Psoas muscle (tissue), 8 donors: ENCODE data around the gene ROBO2. TPM values are rescaled to one million over a fixed set of nuclear protein-coding genes. Genes with fewer than 3 reads are reported as not detected.

Source experiments
- ATAC-seq, 4 donors: fragments of 200-7000 bp; cut with Tn5 transposase; one replicate each; pipeline ENCODE4 v1.9.1; 2020; ENCODE audit warnings: moderate library complexity in 3 of 4, mild to moderate bottlenecking in 2 of 4
- DNase-seq, 2 donors: peaks; one replicate each; pipeline ENCODE4 v3.0.0-alpha.2; 2020
- H3K27ac ChIP-seq: fragments of 200-600 bp; one replicate; pipeline ENCODE4 v1.8.0; 2022
- H3K27me3 ChIP-seq, 3 donors: fragments of 200-600 bp in 1 of 3; one replicate each; pipeline versions ENCODE4 v1.6.1 to v1.8.0; 2013 to 2022; ENCODE audit warnings: low read length in 2 of 3, mild to moderate bottlenecking in 2 of 3, moderate library complexity in 1 of 3; ENCODE audit not compliant: insufficient read depth in 3 of 3
- H3K36me3 ChIP-seq, 2 donors: fragments of 200-600 bp in 1 of 2; one replicate each; pipeline versions ENCODE4 v1.6.1 to v1.8.0; 2013 to 2022; ENCODE audit warnings: low read depth in 1 of 2, mild to moderate bottlenecking in 1 of 2, moderate library complexity in 1 of 2; ENCODE audit not compliant: insufficient read depth in 1 of 2
- H3K4me1 ChIP-seq: fragments of 200-600 bp; one replicate; pipeline ENCODE4 v1.8.0; 2022
- H3K4me3 ChIP-seq: fragments of 200-600 bp; one replicate; pipeline ENCODE4 v1.8.0; 2022; ENCODE audit warnings: mild to moderate bottlenecking
- H3K9me3 ChIP-seq: fragments of 200-600 bp; one replicate; pipeline ENCODE4 v1.8.0; 2022
- WGBS, 3 donors: extraction: QIAGEN DNeasy Blood & Tissue Kit; methylation state at CpG; one replicate each; pipeline versions ENCODE4 v1.1.6 to v1.1.7; 2013; 5-methylcytosine and 5-hydroxymethylcytosine counted together
- intact Hi-C, 2 donors: fragments of 100-400 bp; cut with DNase I; formaldehyde crosslinking; loops; one replicate each; pipeline versions ENCODE4 v1.11.0 to v1.14.2; 2022
- polyA plus RNA-seq, 3 donors: library from polyadenylated mRNA; stranded (reverse); fragments of 200-250 nt; gene quantifications; one replicate each; pipeline ENCODE4 v1.2.3, GENCODE V29; 2013
- total RNA-seq, 4 donors: library from RNA; stranded (reverse); fragmentation: NEBNext Ultra II Directional in 2 of 4; extraction: Animal tissue kit (Norgen Biotek cat#: 25700) in 2 of 4; gene quantifications; one replicate each; pipeline versions ENCODE4 v1.2.1 to v1.2.4, GENCODE V29; 2021 to 2023
- TF ChIP-seq, protein P1 (sequence below): fragments of 200-600 bp; IDR thresholded peaks from one replicate; pipeline ENCODE4 v1.8.0; 2022; ENCODE audit warnings: antibody characterized with exemption
- donor health status: healthy with polysubstance abuse.
- donor health status: DM: no; HTN: no; CAD: no; lungs with moderate emphysema.
- donor health status: Bipolar disorder and iron deficiency.
- donor health status: healthy.
- donor health status: DM: yes; HTN: yes; CAD: no.
- donor health status: DM: no; HTN: no; CAD: no.
- donor health status: DM: no; HTN: no; CAD: no.
- donor health status: DM: yes; HTN: yes; CAD: no.

The ROBO2 gene
- total and polyA plus RNA-seq, 7 donors, result 0.03 to 0.39 (median 0.09) TPM; not detected in 1

DNA sequence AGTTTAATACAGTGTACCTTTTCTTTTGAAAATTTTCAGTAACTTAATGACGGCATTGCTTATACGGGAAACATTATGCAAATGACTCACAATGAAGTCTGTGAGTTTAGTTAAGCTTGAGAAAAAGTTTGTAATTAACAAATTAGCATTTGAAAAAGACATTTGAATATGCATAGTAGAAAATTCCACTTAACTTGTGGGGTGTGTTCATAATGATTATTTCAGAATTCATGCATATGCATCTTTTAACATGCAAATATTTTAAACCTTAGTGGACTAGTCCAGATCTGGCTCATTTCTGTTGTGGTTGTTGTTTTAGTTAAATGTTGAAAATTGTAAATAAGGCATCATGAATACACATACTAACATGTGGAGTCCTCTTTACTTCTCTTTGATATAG is 239.4 kb downstream of the ROBO2 start:
- Histone ChIP-seq H3K4me1 (no peaks in the 10 kb centered on the region), H3K36me3 (no peaks in the 10 kb centered on the region), H3K9me3 (no peaks in the 10 kb centered on the region), H3K27ac (no peak overlapping the region), H3K4me3 (no peak overlapping the region), H3K27me3 (no peaks in the 10 kb centered on the region)
- 85 to 89% (median 85%) methylated on average over 2 of the region's 2 CpGs for WGBS, 3 donors
- ATAC-seq (no peak), DNase-seq (no peak)
- TF ChIP-seq, protein P1, sequence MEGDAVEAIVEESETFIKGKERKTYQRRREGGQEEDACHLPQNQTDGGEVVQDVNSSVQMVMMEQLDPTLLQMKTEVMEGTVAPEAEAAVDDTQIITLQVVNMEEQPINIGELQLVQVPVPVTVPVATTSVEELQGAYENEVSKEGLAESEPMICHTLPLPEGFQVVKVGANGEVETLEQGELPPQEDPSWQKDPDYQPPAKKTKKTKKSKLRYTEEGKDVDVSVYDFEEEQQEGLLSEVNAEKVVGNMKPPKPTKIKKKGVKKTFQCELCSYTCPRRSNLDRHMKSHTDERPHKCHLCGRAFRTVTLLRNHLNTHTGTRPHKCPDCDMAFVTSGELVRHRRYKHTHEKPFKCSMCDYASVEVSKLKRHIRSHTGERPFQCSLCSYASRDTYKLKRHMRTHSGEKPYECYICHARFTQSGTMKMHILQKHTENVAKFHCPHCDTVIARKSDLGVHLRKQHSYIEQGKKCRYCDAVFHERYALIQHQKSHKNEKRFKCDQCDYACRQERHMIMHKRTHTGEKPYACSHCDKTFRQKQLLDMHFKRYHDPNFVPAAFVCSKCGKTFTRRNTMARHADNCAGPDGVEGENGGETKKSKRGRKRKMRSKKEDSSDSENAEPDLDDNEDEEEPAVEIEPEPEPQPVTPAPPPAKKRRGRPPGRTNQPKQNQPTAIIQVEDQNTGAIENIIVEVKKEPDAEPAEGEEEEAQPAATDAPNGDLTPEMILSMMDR, result no peak
- intact Hi-C loops, result no loop called here

DNA sequence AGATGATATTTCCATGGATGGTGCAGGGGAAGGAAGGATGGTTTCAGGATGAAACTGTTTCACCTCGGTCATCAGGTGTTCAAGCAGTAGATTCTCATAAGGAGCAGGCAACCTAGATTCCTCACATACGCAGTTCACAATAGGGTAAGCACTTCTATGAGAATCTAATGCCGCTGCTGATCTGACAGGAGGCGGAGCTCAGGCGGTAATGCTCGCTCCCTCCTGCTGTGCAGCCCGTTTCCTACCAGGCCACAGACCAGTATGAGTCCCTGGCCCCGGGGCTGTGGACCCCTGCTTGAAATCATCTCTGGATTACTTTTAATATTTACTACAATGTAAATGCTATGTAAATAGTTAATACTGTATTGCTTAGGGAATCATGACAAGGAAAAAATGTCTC is 241.8 kb downstream of the ROBO2 start:
- TF ChIP-seq, protein P1, result no peak
- Histone ChIP-seq H3K9me3 (no peaks in the 10 kb centered on the region), H3K27ac (no peak overlapping the region), H3K27me3 (no peaks in the 10 kb centered on the region), H3K4me1 (no peaks in the 10 kb centered on the region), H3K4me3 (no peak overlapping the region), H3K36me3 (no peaks in the 10 kb centered on the region)
- WGBS, 3 donors, result 63 to 65% (median 64%) methylated on average over 8 of the region's 8 CpGs
- no peak for DNase-seq
- ATAC-seq, result no peak
- intact Hi-C loops, result no loop called here

DNA sequence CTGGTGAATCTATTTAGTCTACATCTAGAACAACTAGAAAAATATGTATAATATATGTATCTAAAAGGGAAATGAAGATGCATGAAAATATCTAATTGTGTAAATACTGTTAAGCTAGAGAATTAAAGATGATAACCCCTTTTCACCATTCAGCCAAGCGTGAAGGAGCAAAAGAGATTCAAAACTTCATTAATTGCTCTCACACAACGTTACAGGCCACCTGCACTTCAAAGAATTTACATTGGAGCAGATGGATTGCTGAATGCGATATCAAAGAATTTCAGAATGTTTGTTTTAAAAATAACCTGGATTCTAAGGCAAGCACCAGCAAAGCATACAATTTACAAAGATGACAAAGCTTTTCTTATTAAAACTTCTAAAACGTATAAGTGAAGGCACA is 243.2 kb downstream of the ROBO2 start:
- H3K4me3 ChIP-seq, result no peak overlapping the region
- H3K27ac ChIP-seq, result no peak overlapping the region
- ATAC-seq (no peak), DNase-seq (no peak)
- WGBS, 3 donors, result 58 to 65% (median 65%) methylated on average over 4 of the region's 4 CpGs
- no peaks in the 10 kb centered on the region for H3K9me3 ChIP-seq
- intact Hi-C loops, result no loop called here
- no peaks in the 10 kb centered on the region for H3K4me1 ChIP-seq
- no peaks in the 10 kb centered on the region for H3K36me3 ChIP-seq
- no peaks in the 10 kb centered on the region for H3K27me3 ChIP-seq
- TF ChIP-seq, protein P1, result no peak

DNA sequence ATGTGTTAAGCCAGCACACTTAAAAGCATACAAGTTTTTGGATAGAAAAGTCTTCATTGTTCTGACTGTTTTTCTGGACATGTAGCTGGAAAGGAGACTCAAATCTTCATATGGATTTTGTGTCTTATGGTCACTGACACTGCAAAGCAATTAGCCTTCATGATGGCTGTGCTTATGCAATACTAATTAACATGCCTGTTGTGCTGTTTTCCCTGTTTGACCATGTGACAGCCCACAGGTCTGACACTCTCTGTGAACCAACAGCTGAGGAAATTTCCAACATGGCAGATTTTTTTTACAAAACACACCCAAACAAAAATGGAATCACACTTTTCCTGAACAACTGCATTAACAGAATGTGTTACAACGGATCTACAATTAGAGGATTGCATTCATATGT is 248.4 kb downstream of the ROBO2 start:
- Histone ChIP-seq H3K27ac (no peak overlapping the region), H3K27me3 (no peaks in the 10 kb centered on the region), H3K9me3 (no peaks in the 10 kb centered on the region), H3K4me1 (no peaks in the 10 kb centered on the region), H3K36me3 (no peaks in the 10 kb centered on the region), H3K4me3 (no peak overlapping the region)
- ATAC-seq, result no peak
- TF ChIP-seq, protein P1, result no peak
- DNase-seq, result no peak
- 82 to 97% (median 92%) methylated on average over 1 of the region's 1 CpG for WGBS, 3 donors
- intact Hi-C loops, result no loop called here

DNA sequence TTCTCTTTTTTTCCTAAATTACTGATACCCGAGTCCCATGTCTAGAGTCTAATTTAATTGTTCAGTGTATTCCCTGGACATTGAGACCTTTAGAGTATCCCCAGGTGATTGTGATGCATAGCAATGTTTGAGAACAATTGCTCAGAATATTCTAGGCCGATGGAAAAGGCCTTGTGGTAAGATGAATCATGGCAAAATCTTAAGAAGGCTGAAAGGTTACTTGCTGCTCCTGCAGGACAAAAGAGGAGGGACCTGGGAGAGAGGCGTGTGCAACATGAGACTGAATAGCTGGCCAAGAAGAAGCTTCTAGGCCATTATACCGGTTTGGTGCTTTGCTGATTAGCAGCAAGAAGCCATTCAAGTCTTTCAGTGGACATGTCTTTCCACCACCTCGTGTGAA is 256.6 kb downstream of the ROBO2 start:
- DNase-seq, result no peak
- ATAC-seq, result no peak
- H3K27me3 ChIP-seq, result no peaks in the 10 kb centered on the region
- WGBS, 3 donors, result 71 to 82% (median 71%) methylated on average over 5 of the region's 5 CpGs
- no peaks in the 10 kb centered on the region for H3K9me3 ChIP-seq
- H3K27ac ChIP-seq, result no peak overlapping the region
- TF ChIP-seq, protein P1, result no peak
- H3K4me1 ChIP-seq, result no peaks in the 10 kb centered on the region
- intact Hi-C loops, result no loop called here
- H3K36me3 ChIP-seq, result no peaks in the 10 kb centered on the region
- H3K4me3 ChIP-seq, result no peak overlapping the region
